K562 (cell line): ENCODE results near the gene CCDC18. TPM values are rescaled to one million over a fixed set of nuclear protein-coding genes. Genes with fewer than 3 reads are reported as not detected.
A peak's percentile ranks its signal among the peaks of the same experiment; 100 is the strongest.

Source experiments
- ELF1 ChIP-seq: fragments of 200-800 bp; sonication (Bioruptor generic); IDR thresholded peaks from 2 replicates; pipeline ENCODE4 v1.6.1; 2016; ENCODE audit warnings: missing genetic modification characterization, missing compliant biosample characterization
- ETV6 ChIP-seq, 3 experiments: fragments of 150-350 bp in 1 of 3; sonication (generic) in 1 of 3; formaldehyde crosslinking in 1 of 3; IDR thresholded peaks; 2 replicates each; pipeline versions ENCODE4 v1.6.1 to v1.8.0; 2014 to 2022; ENCODE audit warnings: borderline replicate concordance in 2 of 3, low read depth in 2 of 3, antibody characterized with exemption in 1 of 3, low read length in 1 of 3, mild to moderate bottlenecking in 1 of 3, missing genetic modification reagents in 1 of 3
- MGA ChIP-seq: fragments of 450-650 bp; IDR thresholded peaks from 2 replicates; pipeline ENCODE4 v1.6.1; 2016; ENCODE audit warnings: mild to moderate bottlenecking, moderate library complexity
- MNT ChIP-seq, 2 experiments: fragments of 450-650 bp; conservative IDR thresholded peaks; 2 replicates each; pipeline ENCODE4 v1.6.1; 2017; ENCODE audit warnings: mild to moderate bottlenecking in 2 of 2, moderate library complexity in 2 of 2
- NKRF ChIP-seq: fragments of 450-650 bp; IDR thresholded peaks from 2 replicates; pipeline ENCODE4 v1.6.1; 2016; ENCODE audit warnings: borderline replicate concordance
- SMARCE1 ChIP-seq: fragments of 450-650 bp; IDR thresholded peaks from 2 replicates; pipeline ENCODE4 v1.7.1; 2016; ENCODE audit warnings: mild to moderate bottlenecking
- ZNF274 ChIP-seq: IDR thresholded peaks from 2 replicates; pipeline ENCODE4 v1.6.1; 2011; ENCODE audit warnings: low read depth, mild to moderate bottlenecking, low read length, moderate library complexity, borderline replicate concordance
- ZNF280B ChIP-seq: fragments of 250-450 bp; sonication (Bioruptor Pico); IDR thresholded peaks from 2 replicates; pipeline ENCODE4 v1.5.1; 2021; ENCODE audit warnings: mild to moderate bottlenecking
- polyA plus RNA-seq, 8 experiments: library from polyadenylated mRNA; depleted of rRNA in 4 of 8; stranded (reverse) in 5 of 8; unstranded in 3 of 8; fragments of >200 nt; fragmentation: Nextera tagmentation in 2 of 8; fragmentation: Illumina TruSeq in 1 of 8; extraction: Ambion mirVana in 2 of 8; extraction: Trizol in 1 of 8; gene quantifications; 2 replicates each; pipeline versions ENCODE4 v1.2.1 to v1.2.3, GENCODE V29; 2011 to 2014; ENCODE audit warnings: inconsistent platforms in 1 of 8, missing spikeins in 1 of 8
- total RNA-seq, 7 experiments: library from RNA; depleted of rRNA in 6 of 7; stranded (reverse); fragments of >200 nt in 6 of 7; fragmentation: Illumina TruSeq in 2 of 7; extraction: Trizol in 2 of 7; gene quantifications; 2 replicates each; pipeline versions ENCODE4 v1.2.1 to v1.2.3, GENCODE V29; 2011 to 2021; ENCODE audit warnings: low replicate concordance in 1 of 7

Gene CCDC18
- total and polyA plus RNA-seq, 9 of the 15 experiments (the other 6 are each of a cell fraction or from before 2014, with no cell fraction given): 19.5 to 34.2 (median 24.3) TPM

- peak; percentile 78 to 92 for TF ChIP-seq MNT (conservative IDR thresholded peaks at IDR 0.05)
- no peak for TF ChIP-seq ZNF274
- TF ChIP-seq ELF1 (tag): peak; percentile 24; the same call in 1 of the 2 replicates
- TF ChIP-seq NKRF: peak; percentile 93
- TF ChIP-seq SMARCE1: peak; percentile 39
- TF ChIP-seq ETV6 (IDR thresholded peaks at IDR 0.05; ENCODE audit: borderline replicate concordance in 1 of 2, low read depth in 2 of 2, low read length in 1 of 2): 0 out of 4 replicates have a peak, but pooled peaks of 1 of the 2 experiments have one; percentile 28
- TF ChIP-seq ETV6 (CRISPR knock-in tag; IDR thresholded peaks at IDR 0.05; ENCODE audit: borderline replicate concordance): no peak
- TF ChIP-seq ZNF280B: no peak
- peak; percentile 72 for TF ChIP-seq MGA
Observed at GRCh38 chr1:93180723-93181613, at the start of gene CCDC18 (continued).
